Spleen (tissue), 7 donors: Measurements from ENCODE around the gene PRKG1.

Experiments
- CTCF ChIP-seq, 11 experiments: fragments of 200-600 bp in 7 of 11; fragments of 450-650 bp in 4 of 11; sonication (generic) in 4 of 11; IDR thresholded peaks in 8 of 11; conservative IDR thresholded peaks in 3 of 11; 1 replicate in 7 of 11; 2 replicates in 4 of 11; pipeline versions ENCODE4 v1.4.0 to v1.8.0; 2016 to 2021; ENCODE audit warnings: antibody characterized with exemption in 11 of 11, inconsistent platforms in 4 of 11, mild to moderate bottlenecking in 1 of 11
- POLR2A ChIP-seq, 3 donors: fragments of 450-650 bp; IDR thresholded peaks; one replicate each; pipeline ENCODE4 v1.5.1; 2017; ENCODE audit warnings: antibody characterized with exemption in 3 of 3, mild to moderate bottlenecking in 1 of 3
- donor health status: DM: no; HTN: no; CAD: no; lungs with moderate emphysema.
- donor health status: DM: no; HTN: no; CAD: no.
- donor health status: DM: no; HTN: no; CAD: no.

GRCh38 chr10:51479711-51480110 is 405.4 kb downstream of the PRKG1 start:
- TF ChIP-seq CTCF (IDR thresholded peaks at IDR 0.05 in 8 of 11, conservative IDR thresholded peaks at IDR 0.05 in 3 of 11) (no peak), POLR2A (IDR thresholded peaks at IDR 0.05) (no peak)
